HCT116 (cell line): ENCODE data around the gene GDPD5. TPM values are rescaled to one million over a fixed set of nuclear protein-coding genes. Genes with fewer than 3 reads are reported as not detected.

ENCODE experiments used
- ATAC-seq: fragments of 200-7000 bp; cut with Tn5 transposase; 2 replicates; pipeline ENCODE4 v1.9.1; 2020; ENCODE audit warnings: mild to moderate bottlenecking, moderate library complexity
- BruUV-seq: library from RNA; stranded (reverse); fragments of 400-500 nt; replicated peaks from 2 replicates; lab custom pipeline; 2021; lab: Mats Ljungman, UMichigan
- CTCF ChIA-PET: fragments of 300-600 bp; sonication (Branson Sonifier 250); formaldehyde crosslinking; loops from one replicate; lab custom pipeline; 2021; ENCODE audit warnings: antibody characterized with exemption; lab: Charles Lee
- POLR2A ChIA-PET: fragments of 300-600, 350-600 bp; sonication (Branson Sonifier 250); formaldehyde crosslinking; loops from one replicate; lab custom pipeline; 2021; ENCODE audit warnings: antibody characterized with exemption; lab: Charles Lee
- RAD21 ChIA-PET, 2 experiments: fragments of 300-600 bp; sonication (Branson Sonifier 250); formaldehyde crosslinking; loops; one replicate each; lab custom pipeline; 2023; ENCODE audit warnings: low total read pairs in 2 of 2; ENCODE audit not compliant: uncharacterized antibody in 2 of 2, unreplicated experiment in 2 of 2, low non-redundant PET in 1 of 2; lab: Charles Lee
- DNase-seq: peaks from one replicate; pipeline ENCODE4 v3.0.0-alpha.2; 2010; ENCODE audit warnings: low read depth, low spot score
- H2AFZ ChIP-seq: fragments of 200-600 bp; shearing (Covaris generic), sonication (generic); 2 replicates; pipeline ENCODE4 v1.6.1; 2017; ENCODE audit warnings: low read depth, mixed run types, mixed read lengths, antibody characterized with exemption, low read length; ENCODE audit not compliant: poor library complexity, severe bottlenecking
- H3K27ac ChIP-seq: 2 replicates; pipeline ENCODE4 v1.5.1; 2012; ENCODE audit warnings: low read depth, low read length
- H3K27me3 ChIP-seq: fragments of 200-600 bp; sonication (generic); 2 replicates; pipeline ENCODE4 v1.6.1; 2016; ENCODE audit warnings: mixed run types, low read length, mixed read lengths; ENCODE audit not compliant: insufficient read depth
- H3K36me3 ChIP-seq, 2 experiments: fragments of 200-500 bp in 1 of 2; fragments of 200-600 bp in 1 of 2; sonication (Bioruptor generic) in 1 of 2; sonication (generic) in 1 of 2; 2 replicates each; pipeline versions ENCODE4 v1.5.1 to v1.6.1; 2014 to 2016; ENCODE audit warnings: low read length in 2 of 2, inconsistent platforms in 1 of 2, mixed read lengths in 1 of 2, mixed run types in 1 of 2; ENCODE audit not compliant: insufficient read depth in 2 of 2, control insufficient read depth in 1 of 2
- H3K4me1 ChIP-seq, 2 experiments: fragments of 200-600 bp in 1 of 2; sonication (generic) in 1 of 2; 2 replicates each; pipeline versions ENCODE4 v1.5.1 to v1.6.1; 2012 to 2017; ENCODE audit warnings: low read length in 2 of 2, inconsistent platforms in 1 of 2, mild to moderate bottlenecking in 1 of 2, mixed read lengths in 1 of 2, mixed run types in 1 of 2, moderate library complexity in 1 of 2; ENCODE audit not compliant: insufficient read depth in 2 of 2, control insufficient read depth in 1 of 2
- H3K4me2 ChIP-seq: fragments of 200-600 bp; sonication (generic); 2 replicates; pipeline ENCODE4 v1.6.1; 2017; ENCODE audit warnings: mixed run types, low read length, mixed read lengths
- H3K4me3 ChIP-seq, 2 experiments: fragments of 200-600 bp in 1 of 2; sonication (generic) in 1 of 2; replicated peaks in 1 of 2; 2 replicates each; pipeline ENCODE4 v1.5.1; 2011 to 2016; ENCODE audit warnings: low read length in 2 of 2, control low read depth in 1 of 2, low read depth in 1 of 2, mild to moderate bottlenecking in 1 of 2, mixed read lengths in 1 of 2, mixed run types in 1 of 2
- H3K79me2 ChIP-seq: fragments of 200-600 bp; sonication (generic); 2 replicates; pipeline ENCODE4 v1.6.1; 2017; ENCODE audit warnings: mild to moderate bottlenecking, mixed run types, low read length, moderate library complexity, mixed read lengths; ENCODE audit not compliant: insufficient read depth
- H3K9ac ChIP-seq: fragments of 200-600 bp; sonication (generic); 2 replicates; pipeline ENCODE4 v1.6.1; 2016; ENCODE audit warnings: low read length, mixed read lengths
- H3K9me2 ChIP-seq: fragments of 200-600 bp; sonication (generic), shearing (Covaris generic); 2 replicates; pipeline ENCODE4 v1.6.1; 2017; ENCODE audit warnings: mixed run types, mild to moderate bottlenecking, moderate library complexity; ENCODE audit not compliant: insufficient read depth
- H3K9me3 ChIP-seq, 2 experiments: fragments of 200-500 bp in 1 of 2; fragments of 200-600 bp in 1 of 2; sonication (Bioruptor generic) in 1 of 2; sonication (generic) in 1 of 2; 2 replicates each; pipeline ENCODE4 v1.6.1; 2014 to 2017; ENCODE audit warnings: low read length in 2 of 2, mixed read lengths in 2 of 2, inconsistent platforms in 1 of 2, low read depth in 1 of 2, mild to moderate bottlenecking in 1 of 2, mixed run types in 1 of 2, moderate library complexity in 1 of 2; ENCODE audit not compliant: control insufficient read depth in 1 of 2, insufficient read depth in 1 of 2
- H4K20me1 ChIP-seq: fragments of 200-600 bp; sonication (generic), shearing (Covaris generic); 2 replicates; pipeline ENCODE4 v1.6.1; 2017; ENCODE audit warnings: mixed run types, mild to moderate bottlenecking, moderate library complexity; ENCODE audit not compliant: insufficient read depth
- ATF3 ChIP-seq: IDR thresholded peaks from 2 replicates; pipeline ENCODE4 v1.6.1; 2012
- CBX3 ChIP-seq: IDR thresholded peaks from 2 replicates; pipeline ENCODE4 v1.6.1; 2012; ENCODE audit warnings: low read depth
- CEBPB ChIP-seq: IDR thresholded peaks from 2 replicates; pipeline ENCODE4 v1.6.1; 2012; ENCODE audit warnings: low read depth
- CTCF ChIP-seq, 3 experiments: fragments of 200-600 bp in 1 of 3; sonication (generic) in 1 of 3; IDR thresholded peaks in 2 of 3; conservative IDR thresholded peaks in 1 of 3; 2 replicates each; pipeline ENCODE4 v1.5.1; 2012 to 2017; ENCODE audit warnings: low read depth in 2 of 3, low read length in 2 of 3, antibody characterized with exemption in 1 of 3, borderline replicate concordance in 1 of 3, control low read depth in 1 of 3, mild to moderate bottlenecking in 1 of 3, mixed read lengths in 1 of 3, mixed run types in 1 of 3, moderate library complexity in 1 of 3; ENCODE audit not compliant: insufficient read depth in 1 of 3
- EGR1 ChIP-seq: IDR thresholded peaks from 2 replicates; pipeline ENCODE4 v1.6.1; 2012; ENCODE audit warnings: low read depth
- ELF1 ChIP-seq: IDR thresholded peaks from 2 replicates; pipeline ENCODE4 v1.6.1; 2012; ENCODE audit warnings: low read depth, borderline replicate concordance
- EZH2 ChIP-seq: fragments of 200-600 bp; sonication (generic); IDR thresholded peaks from 2 replicates; pipeline ENCODE4 v1.6.1; 2017; ENCODE audit warnings: antibody characterized with exemption, mixed run types
- EZH2phosphoT487 ChIP-seq: fragments of 200-600 bp; IDR thresholded peaks from 2 replicates; pipeline ENCODE4 v1.6.1; 2018; ENCODE audit warnings: antibody characterized with exemption, borderline replicate concordance
- FOSL1 ChIP-seq: IDR thresholded peaks from 2 replicates; pipeline ENCODE4 v1.6.1; 2012; ENCODE audit warnings: low read depth
- JUND ChIP-seq: IDR thresholded peaks from 2 replicates; pipeline ENCODE4 v1.6.1; 2012
- MAX ChIP-seq: IDR thresholded peaks from 2 replicates; pipeline ENCODE4 v1.6.1; 2012
- POLR2A ChIP-seq: IDR thresholded peaks from 2 replicates; pipeline ENCODE4 v1.7.0; 2011; ENCODE audit warnings: borderline replicate concordance; ENCODE audit not compliant: insufficient read depth, insufficient read length; ENCODE audit errors: extremely low read depth
- POLR2AphosphoS5 ChIP-seq: IDR thresholded peaks from 2 replicates; pipeline ENCODE4 v1.6.1; 2011; ENCODE audit warnings: mild to moderate bottlenecking, low read depth, low read length, moderate library complexity
- RAD21 ChIP-seq: IDR thresholded peaks from 2 replicates; pipeline ENCODE4 v1.6.1; 2012; ENCODE audit warnings: low read depth, mild to moderate bottlenecking
- REST ChIP-seq: IDR thresholded peaks from 2 replicates; pipeline ENCODE4 v1.6.1; 2012; ENCODE audit warnings: low read depth
- SP1 ChIP-seq: IDR thresholded peaks from 2 replicates; pipeline ENCODE4 v1.6.1; 2012; ENCODE audit warnings: low read depth
- SRF ChIP-seq: IDR thresholded peaks from 2 replicates; pipeline ENCODE4 v1.6.1; 2012; ENCODE audit warnings: low read depth
- TCF7L2 ChIP-seq: IDR thresholded peaks from 2 replicates; pipeline ENCODE4 v1.7.0; 2011; ENCODE audit warnings: borderline replicate concordance, inconsistent platforms; ENCODE audit not compliant: insufficient read depth, insufficient read length; ENCODE audit errors: extremely low read depth
- YY1 ChIP-seq: IDR thresholded peaks from 2 replicates; pipeline ENCODE4 v1.6.1; 2011; ENCODE audit warnings: low read length, low read depth, moderate library complexity, mild to moderate bottlenecking; ENCODE audit not compliant: insufficient replicate concordance; ENCODE audit errors: extremely low read depth
- ZBTB33 ChIP-seq: IDR thresholded peaks from 2 replicates; pipeline ENCODE4 v1.6.1; 2011; ENCODE audit warnings: mild to moderate bottlenecking, low read length, moderate library complexity; ENCODE audit not compliant: insufficient replicate concordance; ENCODE audit errors: extremely low read depth
- ZFX ChIP-seq: fragments of 450-650 bp; IDR thresholded peaks from 2 replicates; pipeline ENCODE4 v1.6.1; 2017
- ZNF274 ChIP-seq: fragments of 200-500 bp; sonication (Bioruptor generic); IDR thresholded peaks from 2 replicates; pipeline ENCODE4 v1.6.1; 2014; ENCODE audit warnings: mild to moderate bottlenecking, low read depth, low read length, inconsistent platforms
- intact Hi-C: fragments of 100-400 bp; cut with micrococcal nuclease; formaldehyde crosslinking; loops from 2 replicates; pipeline ENCODE4 v1.10.0; 2022
- total RNA-seq: library from RNA; stranded (reverse); gene quantifications from one replicate; pipeline ENCODE4 v1.2.1, GENCODE V29; 2021; ENCODE audit not compliant: unreplicated experiment

GDPD5 gene
- total RNA-seq, 1 experiment from 2014 or later: 27.5 TPM

- peak; percentile 95 for ATAC-seq
- Histone ChIP-seq H3K9ac (no peak overlapping the region), H3K9me2 (no peaks in the 10 kb centered on the region), H3K4me1 (peaks cover 0 to 8% of the 10 kb centered on the region in 2 experiments; a peak in 2 of 4 replicates), H3K27me3 (no peaks in the 10 kb centered on the region), H3K36me3 (no peaks in the 10 kb centered on the region), H3K4me3 (no peak overlapping the region), H2AFZ (no peak overlapping the region), H4K20me1 (no peaks in the 10 kb centered on the region), H3K79me2 (no peaks in the 10 kb centered on the region), H3K4me2 (peak overlapping the region; percentile 23; the same call in 1 of the 2 replicates), H3K27ac (no peak overlapping the region), H3K9me3 (no peaks in the 10 kb centered on the region)
- DNase-seq: no peak
- intact Hi-C loops: loop anchor here (1.0 to 5.0 kb wide), 3 partner anchors 15 to 770 kb away; partner anchors contain the start of gene SERPINH1
- BruUV-seq: no TSS peak
- POLR2A ChIA-PET: no interaction called here
- RAD21 ChIA-PET: no interaction called here
- CTCF ChIA-PET: no interaction called here
- TF ChIP-seq REST (no peak), POLR2AphosphoS5 (no peak), CTCF (IDR thresholded peaks at IDR 0.05 in 2 of 3, conservative IDR thresholded peaks at IDR 0.05 in 1 of 3; ENCODE audit: borderline replicate concordance in 1 of 3, insufficient read depth in 1 of 3, low read depth in 2 of 3, low read length in 2 of 3) (peak; percentile 80 to 93 (median 86); a peak in 5 of 6 replicates), MAX (no peak), SRF (no peak), FOSL1 (no peak), TCF7L2 (no peak), POLR2A (no peak), ZFX (no peak), EZH2 (no peak), JUND (no peak), ATF3 (no peak), CBX3 (no peak), EGR1 (no peak), ZBTB33 (no peak), ELF1 (no peak), YY1 (peak; percentile 38), EZH2phosphoT487 (no peak), ZNF274 (no peak), CEBPB (no peak), RAD21 (peak; percentile 90), SP1 (no peak)
Observed at GRCh38 chr11:75547617-75548058, 21.9 kb upstream of the GDPD5 start.
